Islet precursor cell (in vitro differentiated cells): Measurements from ENCODE around the gene ITFG1.
"Not testable (repeated sequence)": the region's sequence is repeated elsewhere in the genome, so short reads cannot be mapped to it uniquely, and the experiment has no call there.

Experiments
- DNase-seq: peaks from one replicate; pipeline ENCODE4 v3.0.0-alpha.2; 2018

ITFG1 gene

GRCh38 chr16:47143677-47144558 is 316.9 kb downstream of the ITFG1 start, which contains the start of gene NETO2:
Gene NETO2, minus strand, starts transcription at chr16:47143945. Its CDS starts 333 bp downstream, at chr16:47143612.
- DNase-seq, result peak; percentile 81

DNA sequence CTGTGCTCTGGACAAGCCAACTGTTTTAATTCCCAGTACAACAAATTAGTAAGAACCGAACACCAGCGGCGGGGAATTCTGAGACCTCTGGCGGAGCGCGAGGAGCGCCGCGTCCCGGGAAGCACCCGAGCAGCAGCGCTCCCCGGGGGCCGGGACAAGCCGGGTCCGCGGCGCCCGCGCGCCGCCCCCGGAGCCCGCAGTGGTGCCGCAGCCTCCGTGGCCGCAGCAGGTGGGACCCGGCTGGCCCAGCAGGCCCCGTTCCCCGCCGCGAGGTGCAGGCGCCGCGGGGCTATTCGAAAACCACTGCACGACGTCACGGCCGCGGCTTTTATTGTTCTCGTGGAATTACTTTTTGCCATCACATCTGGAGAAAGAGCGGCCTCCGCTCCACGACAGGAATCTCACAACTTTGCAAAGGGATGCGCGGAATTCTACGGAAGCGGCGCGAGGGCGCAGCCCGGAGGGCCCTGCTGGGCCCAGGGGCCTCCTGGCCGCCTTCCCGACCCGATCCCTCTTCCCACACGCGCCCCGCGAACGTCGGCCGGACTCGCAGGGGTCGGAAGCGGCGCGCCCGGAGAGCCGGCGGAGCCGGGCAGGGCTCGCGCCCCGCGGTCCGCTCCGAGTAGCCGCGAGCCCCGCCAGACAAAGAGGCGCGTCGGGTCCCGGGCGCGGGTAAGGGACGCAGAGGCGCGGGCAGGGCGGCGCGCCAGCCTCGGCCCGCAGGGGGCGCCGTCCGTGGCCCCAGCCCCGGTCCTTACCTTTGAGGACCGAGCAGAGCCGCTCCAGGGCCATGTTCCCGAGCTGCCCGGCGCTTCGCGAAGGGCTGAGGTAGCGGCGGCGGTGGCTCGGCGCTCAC is 317.8 kb downstream of the ITFG1 start:
- peak; percentile 90 for DNase-seq

DNA sequence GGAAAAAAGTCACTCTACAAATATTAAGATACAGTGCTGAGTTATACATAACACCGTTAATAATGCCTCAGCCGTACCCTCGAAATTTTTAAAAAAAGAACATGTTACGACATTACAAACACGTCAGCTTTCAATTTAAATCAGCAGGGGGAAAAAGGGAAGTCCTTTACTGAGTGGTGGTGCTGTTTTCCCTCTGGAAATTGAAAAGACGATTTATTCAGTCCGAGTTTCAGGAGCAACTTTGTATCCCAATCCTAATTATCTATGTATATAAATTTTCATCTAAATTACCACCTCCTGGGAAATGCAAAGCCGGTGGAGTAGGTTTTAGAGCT is 318.4 kb downstream of the ITFG1 start:
- no peak for DNase-seq

- peak; percentile 96 for DNase-seq
Measured at GRCh38 chr16:47141773-47142485, 318.9 kb downstream of the ITFG1 start.

DNA sequence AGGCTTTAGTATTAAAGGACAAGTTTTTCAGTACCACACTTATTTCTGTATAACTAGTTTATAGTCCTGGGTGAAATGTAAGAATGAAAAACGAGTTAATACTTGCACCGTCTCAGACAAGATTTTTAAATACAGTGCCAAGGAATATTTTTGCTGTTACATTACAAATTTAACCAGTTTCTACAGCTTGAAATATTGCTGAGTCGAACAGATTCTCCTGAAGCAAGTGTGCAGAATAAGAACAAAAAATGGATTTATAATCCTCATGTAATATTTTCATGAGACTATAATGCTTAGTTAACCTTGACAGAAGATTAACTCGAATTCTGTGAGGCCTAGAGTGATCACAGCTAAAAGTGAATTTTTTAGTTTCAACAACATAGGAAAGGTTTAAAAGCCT is 320.2 kb downstream of the ITFG1 start:
- no peak for DNase-seq

- DNase-seq, result no peak
Measured at GRCh38 chr16:47139561-47140185, 321.2 kb downstream of the ITFG1 start.

GRCh38 chr16:47137925-47138324 is 322.9 kb downstream of the ITFG1 start:
- DNase-seq, result not testable (repeated sequence)

DNA sequence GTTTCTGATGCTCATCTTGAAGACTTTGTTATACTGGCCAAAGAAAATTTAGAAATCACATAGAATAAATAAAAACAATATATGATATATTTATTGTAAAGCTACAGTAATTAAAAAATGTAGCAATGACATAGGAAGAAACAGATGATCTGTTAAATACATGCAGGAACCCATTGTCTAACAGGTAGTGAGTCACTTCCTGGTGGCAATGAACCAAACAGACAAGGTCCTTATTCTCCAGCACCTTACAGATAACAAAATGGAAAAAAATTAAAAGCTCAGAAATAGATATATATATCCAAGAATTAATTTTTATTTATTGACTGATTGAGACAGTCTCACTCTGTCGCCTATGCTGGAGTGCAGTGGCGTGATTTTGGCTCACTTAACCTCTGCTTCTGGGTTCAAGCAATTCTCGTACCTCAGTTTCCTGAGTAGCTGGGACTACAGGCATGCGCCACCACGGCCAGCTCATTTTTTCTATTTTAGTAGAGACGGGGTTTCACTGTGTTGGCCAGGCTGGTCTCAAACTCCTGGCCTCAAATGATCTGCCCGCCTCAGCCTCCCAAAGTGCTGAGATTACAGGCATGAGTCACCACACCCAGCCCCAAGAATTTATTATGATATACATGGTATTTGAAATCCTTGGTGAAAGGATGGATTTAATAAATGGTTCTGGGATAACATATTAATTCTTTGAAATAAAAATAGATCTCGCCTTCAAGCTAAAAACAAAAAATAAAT is 324.6 kb downstream of the ITFG1 start:
- DNase-seq, result no peak

GRCh38 chr16:47134550-47134949 is 326.3 kb downstream of the ITFG1 start:
- no peak for DNase-seq

DNA sequence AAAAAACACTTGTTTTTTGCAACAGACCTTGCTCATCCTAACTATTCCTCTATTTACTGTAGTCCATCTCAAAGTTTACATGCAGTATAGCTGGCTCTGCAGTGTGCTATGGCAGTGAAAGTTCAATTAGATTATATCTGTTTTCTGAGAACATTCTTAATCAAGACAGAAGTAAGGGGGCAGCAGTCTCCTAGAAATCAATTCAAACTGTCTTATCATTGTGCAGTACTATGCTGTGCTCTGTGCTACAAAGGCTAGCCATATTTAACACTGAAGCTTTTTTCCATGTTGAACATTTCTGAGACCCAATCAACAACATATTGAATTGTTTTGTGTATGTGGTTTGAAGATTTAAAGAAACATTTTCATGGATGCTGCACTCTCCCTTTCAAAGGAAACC is 328.6 kb downstream of the ITFG1 start:
- DNase-seq, result no peak

DNA sequence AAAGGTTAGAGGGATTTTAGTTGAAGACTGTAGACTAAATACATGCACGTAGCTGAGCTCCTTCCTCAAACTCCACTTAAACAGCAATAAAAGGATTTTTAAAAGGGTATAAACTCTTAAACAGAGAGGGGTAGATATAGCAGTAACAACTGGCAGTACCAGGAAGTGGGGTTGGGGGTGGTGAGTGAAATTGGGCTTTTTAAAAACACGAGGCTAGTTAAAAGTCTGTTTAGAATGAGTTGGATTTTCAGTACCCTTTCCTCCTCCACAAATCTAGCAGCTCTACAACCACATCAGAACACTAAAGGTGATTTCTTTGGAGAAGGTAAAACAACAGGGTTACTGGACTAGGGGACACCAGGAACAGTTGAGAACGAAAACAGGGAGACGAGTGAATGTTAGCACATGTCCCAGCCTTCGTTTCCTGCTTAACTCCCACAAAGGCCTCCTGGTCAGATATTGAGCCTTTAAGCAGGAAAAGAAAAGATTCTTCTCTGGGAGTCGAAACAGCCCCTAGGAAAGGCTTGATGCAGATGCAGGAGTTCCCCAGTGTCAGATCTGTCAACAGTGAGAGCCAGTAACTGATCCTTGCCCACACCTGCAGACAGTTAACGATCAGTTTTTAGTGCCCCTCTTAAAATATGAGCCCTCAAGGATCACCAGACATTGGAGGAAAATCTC is 331.0 kb downstream of the ITFG1 start:
- no peak for DNase-seq

GRCh38 chr16:47127541-47127940 is 333.3 kb downstream of the ITFG1 start:
- DNase-seq, result no peak

- DNase-seq, result no peak
Measured at GRCh38 chr16:47125757-47126156, 335.1 kb downstream of the ITFG1 start.

GRCh38 chr16:47113130-47113529 is 347.7 kb downstream of the ITFG1 start:
- no peak for DNase-seq

DNA sequence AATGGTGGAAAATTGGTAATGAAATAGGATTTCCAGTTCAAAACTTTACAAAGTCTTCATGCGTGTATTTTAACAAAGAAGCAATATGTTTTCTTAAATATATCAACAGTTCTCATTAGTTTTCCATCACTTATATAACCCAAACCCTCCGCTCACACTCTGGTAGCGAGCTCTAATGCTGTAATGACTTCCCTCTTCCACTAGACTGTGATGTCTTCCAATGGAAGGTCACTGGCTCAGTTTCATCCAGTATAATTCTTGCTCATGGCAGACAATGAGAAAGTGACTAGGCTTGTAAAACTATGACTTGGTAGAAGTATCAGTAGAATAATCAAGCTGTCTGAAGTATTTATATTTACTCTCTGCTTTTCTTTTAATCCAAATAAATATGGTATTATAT is 349.9 kb downstream of the ITFG1 start:
- DNase-seq, result no peak

DNA sequence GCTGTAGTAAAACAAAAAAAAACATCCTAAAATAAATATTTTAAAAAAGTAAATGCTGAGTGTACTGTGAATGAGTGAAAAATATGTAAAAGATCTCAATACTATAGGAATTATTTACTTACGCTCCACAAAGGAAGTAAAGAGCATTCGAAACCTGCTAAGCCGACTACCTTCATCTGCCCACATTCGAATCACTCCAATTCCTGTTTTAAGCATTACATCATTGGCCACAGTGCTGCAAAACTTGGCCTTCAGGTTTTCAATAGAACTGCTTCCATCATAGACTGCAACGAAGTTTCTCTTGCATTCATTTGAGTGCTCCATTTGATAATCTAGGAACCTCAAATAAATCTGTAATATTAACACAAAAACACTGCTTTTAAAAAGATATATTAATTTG is 351.5 kb downstream of the ITFG1 start:
- DNase-seq, result no peak
